GM21423 (cell line): ENCODE results near the gene NPAS2.
A peak's percentile ranks its signal among the peaks of the same experiment; 100 is the strongest.

Experiments used
- ATAC-seq: cut with Tn5 transposase; IDR thresholded peaks from one replicate; pipeline ENCODE4 v1.9.1; 2021; ENCODE audit warnings: mild to moderate bottlenecking, moderate library complexity; ENCODE audit not compliant: unreplicated experiment

NPAS2 gene

GRCh38 chr2:101006065-101006715 is 186.3 kb downstream of the NPAS2 start:
- no peak for ATAC-seq

GRCh38 chr2:101007415-101008345 is 187.7 kb downstream of the NPAS2 start:
- no peak for ATAC-seq

DNA sequence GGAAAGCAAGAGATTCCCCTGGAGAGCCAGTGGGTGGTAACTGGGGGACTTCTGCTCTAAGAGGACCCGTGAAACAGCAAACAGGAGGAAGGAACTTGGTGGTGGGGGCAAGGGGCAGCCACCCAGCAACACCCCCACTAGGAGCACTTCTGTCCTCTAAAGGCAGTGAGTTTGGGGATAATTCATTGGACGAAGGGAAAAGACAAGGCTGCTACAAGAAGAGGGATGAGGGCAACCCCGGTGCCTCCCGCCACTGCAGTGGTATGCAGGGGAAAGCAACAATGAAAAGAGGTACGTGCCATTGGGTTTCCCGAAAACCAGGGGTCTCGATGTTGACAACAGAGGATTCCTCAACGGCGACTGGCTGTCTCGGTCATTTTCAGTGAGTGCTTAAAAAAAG is 191.2 kb downstream of the NPAS2 start:
- ATAC-seq, result no peak

- ATAC-seq, result peak; percentile 73
These were observed 192.2 kb downstream of the NPAS2 start for GRCh38 chr2:101012054-101012705.

DNA sequence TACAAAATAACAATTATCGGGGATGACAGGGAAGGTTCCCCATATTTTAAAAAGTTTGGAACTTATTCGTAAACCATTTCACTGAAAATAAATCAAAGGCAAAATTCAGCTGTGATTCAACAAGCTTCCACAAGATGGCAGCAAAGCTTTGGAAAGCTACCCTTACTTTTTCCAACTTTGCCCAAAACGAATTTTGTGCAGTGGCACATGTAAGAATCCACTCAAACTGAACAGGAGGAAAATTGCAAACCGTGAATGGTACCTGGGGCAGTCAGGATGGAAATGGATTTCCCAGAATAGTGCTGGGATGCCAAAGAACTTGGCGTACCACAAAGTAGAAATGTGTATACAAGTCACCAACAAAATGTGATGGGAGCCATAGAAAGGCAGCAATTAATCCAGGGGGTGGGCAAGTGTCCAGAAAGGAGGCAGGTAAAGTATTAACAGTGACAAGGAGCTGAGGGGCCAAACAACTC is 192.8 kb downstream of the NPAS2 start:
- ATAC-seq, result no peak

DNA sequence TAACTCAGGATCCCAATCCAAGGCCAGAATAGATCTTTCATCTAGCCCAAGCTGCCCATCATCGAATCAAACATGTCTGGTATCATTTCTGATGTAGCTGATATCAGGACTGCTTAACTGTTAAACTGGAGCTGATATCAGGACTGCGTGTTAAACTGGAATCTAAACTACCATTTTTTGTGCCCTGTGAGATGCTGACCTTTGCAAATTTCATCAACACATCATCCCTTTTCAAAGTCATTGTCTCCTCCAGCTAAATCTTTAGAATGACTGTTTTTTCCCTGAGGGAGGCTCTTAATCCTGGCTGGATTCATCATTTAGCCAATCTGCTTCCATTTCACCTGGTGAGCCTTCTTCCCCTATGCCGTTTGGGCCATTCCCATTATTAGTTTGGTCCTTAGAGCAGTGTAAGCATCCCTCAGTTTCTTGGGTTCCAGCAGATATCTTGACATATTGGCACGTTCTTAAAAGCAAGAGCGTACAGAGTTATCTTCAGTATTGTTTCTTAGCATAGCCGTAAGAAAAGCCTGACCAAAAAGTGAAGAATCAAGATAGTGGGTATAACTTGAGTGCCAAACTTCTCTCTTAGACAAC is 194.4 kb downstream of the NPAS2 start:
- ATAC-seq, result no peak

DNA sequence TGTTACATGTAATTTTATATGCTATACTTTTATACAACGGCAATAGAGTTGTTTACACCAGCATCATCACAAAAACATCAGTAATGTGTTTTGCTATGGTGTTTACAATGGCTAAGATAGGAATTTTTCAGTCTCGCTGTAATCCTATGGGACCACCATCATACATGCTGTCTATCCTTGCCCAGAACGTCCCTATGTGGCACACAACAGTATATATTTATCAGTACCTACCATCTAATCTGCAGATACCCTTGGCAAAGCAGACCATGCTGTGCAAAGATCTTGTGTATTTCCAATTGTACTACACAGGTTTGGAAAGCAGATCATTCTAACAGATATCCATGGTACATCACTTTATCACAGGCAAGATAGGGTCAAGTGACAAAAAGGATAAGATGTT is 197.4 kb downstream of the NPAS2 start:
- no peak for ATAC-seq

GRCh38 chr2:101018934-101019333 is 199.0 kb downstream of the NPAS2 start:
- no peak for ATAC-seq

DNA sequence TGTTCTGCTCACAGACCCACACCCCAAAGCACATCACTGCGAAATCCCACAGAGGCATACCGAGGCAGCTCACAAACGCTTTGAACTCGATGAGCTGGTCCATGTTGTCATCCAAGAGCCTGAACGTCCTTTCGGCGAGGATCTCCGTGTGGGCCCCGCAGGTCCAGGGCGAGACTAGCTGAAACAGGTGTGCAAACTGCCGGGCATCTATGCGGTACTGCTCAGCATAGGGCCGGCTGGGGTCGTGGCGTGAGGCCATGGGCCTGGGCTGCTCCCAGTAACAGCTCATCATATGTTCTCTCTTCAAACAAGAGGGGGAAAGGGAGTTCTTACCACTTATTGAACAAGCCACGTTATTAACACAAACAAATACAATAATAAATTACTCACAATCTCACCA is 202.3 kb downstream of the NPAS2 start:
- no peak for ATAC-seq

GRCh38 chr2:101023327-101024107 is 203.6 kb downstream of the NPAS2 start:
- no peak for ATAC-seq

- no peak for ATAC-seq
These were observed 205.6 kb downstream of the NPAS2 start for GRCh38 chr2:101025561-101025960.

GRCh38 chr2:101026253-101026701 is 206.3 kb downstream of the NPAS2 start:
- no peak for ATAC-seq

GRCh38 chr2:101026923-101027469 is 207.1 kb downstream of the NPAS2 start:
- ATAC-seq, result no peak

DNA sequence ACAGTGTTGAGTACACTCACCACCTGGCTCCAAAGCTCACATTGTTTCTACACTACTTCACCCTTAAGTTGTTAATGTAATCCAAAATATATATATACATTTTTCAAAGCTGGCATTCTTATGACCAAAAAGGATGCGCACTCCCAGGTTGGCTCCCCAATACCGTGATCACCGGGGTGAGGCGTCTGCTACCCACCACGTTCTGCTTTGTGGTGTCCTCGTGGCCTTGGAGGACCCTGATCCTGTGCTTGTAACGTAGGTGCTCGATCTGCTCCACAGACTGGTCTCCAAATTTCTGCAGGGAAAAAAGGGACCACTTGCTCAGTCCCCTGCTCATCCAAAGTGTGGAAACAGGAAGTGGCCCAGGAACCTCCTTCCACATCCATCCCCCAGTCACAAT is 207.9 kb downstream of the NPAS2 start:
- no peak for ATAC-seq

GRCh38 chr2:101030866-101031554 is 211.1 kb downstream of the NPAS2 start:
- no peak for ATAC-seq

DNA sequence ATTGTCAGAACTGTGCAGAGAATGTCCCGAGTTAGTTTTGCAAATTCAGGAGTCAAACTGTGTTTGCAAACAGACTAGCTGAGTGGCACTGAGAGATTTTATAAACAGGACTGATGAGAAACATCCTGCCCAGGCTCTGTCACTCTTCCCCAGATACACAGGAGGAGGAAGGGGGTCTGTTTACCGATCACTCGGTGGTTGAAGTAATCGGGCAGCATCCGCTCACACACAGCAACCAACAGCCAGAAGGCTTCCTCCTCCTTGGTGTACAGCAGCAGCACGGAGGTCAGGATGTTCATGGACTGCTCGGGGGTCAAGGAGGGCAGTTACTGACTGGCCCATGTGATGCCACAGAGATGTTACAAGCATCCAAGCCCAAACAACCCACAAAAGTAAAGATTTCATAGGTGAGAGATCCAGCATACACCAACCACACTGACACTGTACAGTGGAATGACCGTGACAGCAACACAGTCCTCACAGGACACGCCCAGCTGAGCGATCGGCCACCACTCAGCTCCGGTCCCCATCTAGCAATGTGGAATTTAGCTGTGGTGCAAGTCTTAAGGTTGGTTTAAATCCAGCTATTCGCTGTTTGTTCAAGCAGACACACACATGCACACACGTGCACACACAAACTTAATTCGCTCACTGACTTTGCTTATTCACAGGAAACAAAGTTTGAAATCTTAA is 212.3 kb downstream of the NPAS2 start:
- ATAC-seq, result no peak

DNA sequence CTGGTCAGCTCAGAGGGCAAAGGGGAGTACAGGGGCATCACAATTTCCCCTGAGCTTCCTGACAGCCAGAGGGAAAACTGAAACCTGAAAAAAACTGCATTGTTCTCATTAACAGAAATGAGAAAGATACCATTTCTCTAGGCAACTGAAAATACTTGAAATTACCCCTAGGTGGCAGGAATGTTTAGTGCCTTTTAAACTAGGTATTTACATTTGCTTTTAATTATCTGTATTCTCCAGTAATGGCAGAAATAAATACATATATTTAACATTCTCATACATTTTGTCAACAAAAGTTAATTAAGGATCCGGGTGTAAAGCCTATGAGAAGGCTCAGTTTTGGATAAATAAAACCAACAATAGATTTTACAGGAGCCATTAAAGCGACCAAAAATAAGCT is 216.6 kb downstream of the NPAS2 start:
- no peak for ATAC-seq

DNA sequence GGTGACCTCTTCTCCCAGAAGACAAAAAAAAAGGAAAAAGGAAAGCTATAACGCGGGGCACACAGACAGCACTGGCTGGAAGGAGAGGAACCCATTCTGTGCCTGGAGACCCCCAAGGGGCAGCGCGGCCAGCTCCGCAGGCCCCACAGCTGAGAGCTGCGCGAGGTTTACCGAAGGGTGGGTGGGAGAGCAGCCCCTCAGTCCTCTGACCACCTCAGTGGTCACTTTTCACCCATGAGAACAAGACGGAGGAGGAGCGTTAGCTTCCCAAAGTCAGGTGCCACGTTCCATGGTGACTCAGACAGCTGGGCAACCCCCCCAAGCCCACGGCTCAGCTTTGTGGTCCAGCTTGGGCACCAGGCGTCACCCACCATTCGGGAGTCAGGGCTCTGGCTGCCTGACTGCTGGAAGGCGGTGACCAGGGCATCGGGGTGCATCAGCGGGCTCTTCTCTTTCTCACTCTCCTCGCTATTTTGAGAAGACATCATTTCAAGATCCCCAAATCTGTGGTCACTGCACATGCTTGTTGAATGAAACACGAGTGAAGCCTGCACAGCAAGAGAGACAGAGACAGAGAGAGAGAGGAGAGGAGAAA is 217.3 kb downstream of the NPAS2 start:
- no peak for ATAC-seq
